Measurements from ENCODE around the gene DMRTC1B. TPM values are rescaled to one million over a fixed set of nuclear protein-coding genes. Genes with fewer than 3 reads are reported as not detected.
"Not testable (repeated sequence)": the region's sequence is repeated elsewhere in the genome, so short reads cannot be mapped to it uniquely, and the experiment has no call there.

The DMRTC1B gene
- not detected in 2 replicates for total RNA-seq

GRCh38 chrX:72776653-72777466 lies at the start of gene DMRTC1B:
DMRTC1B (plus strand) TSS chrX:72776890; CDS start chrX:72845136, 68,246 bp downstream.
- DNase-seq (ENCODE audit: low read depth, low spot score): not testable (repeated sequence)

GRCh38 chrX:72727846-72728245 lies 48.8 kb upstream of the DMRTC1B start:
- no peak for DNase-seq (ENCODE audit: low read depth, low spot score)

- DNase-seq (ENCODE audit: low read depth, low spot score): not testable (repeated sequence)
Measured at GRCh38 chrX:72733636-72734035, 43.1 kb upstream of the DMRTC1B start.

DNA sequence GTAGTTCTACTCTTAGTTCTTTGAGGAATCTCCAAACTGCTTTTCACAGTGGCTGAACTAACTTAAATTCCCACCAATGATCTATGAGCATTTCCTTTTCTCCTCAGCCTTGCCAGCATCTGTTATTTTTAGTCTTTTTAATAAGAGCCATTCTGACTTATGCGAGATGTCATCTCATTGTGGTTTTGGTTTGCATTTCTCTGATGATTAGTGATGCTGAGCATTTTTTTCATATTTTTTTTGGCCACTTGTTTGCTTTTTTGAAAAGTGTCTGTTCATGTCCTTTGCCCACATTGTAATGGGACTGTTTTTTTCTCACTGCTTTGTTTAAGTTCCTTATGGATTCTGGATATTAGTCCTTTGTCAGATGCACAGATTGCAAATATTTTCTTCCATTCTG lies 41.1 kb upstream of the DMRTC1B start:
- DNase-seq (ENCODE audit: low read depth, low spot score): no peak

DNA sequence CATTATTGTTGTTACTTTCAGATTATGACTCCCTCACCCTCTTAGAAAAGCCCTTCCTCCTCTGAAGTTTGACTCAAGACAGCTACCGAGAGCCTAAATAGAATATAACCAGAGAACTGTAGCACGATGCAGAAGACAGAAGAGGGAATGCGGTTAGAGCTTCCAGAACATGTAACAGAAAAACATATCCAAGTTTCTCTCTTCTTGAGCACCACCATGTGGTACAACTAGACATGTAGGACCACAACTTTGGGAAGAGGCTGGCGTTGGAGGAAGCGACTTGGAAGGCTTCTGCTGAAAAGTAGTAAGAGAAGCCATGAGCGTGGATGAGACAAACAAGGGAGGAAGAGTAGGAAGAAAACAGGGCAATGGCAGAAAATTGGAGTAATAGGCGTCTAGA lies 31.1 kb upstream of the DMRTC1B start:
- not testable (repeated sequence) for DNase-seq (ENCODE audit: low read depth, low spot score)

DNA sequence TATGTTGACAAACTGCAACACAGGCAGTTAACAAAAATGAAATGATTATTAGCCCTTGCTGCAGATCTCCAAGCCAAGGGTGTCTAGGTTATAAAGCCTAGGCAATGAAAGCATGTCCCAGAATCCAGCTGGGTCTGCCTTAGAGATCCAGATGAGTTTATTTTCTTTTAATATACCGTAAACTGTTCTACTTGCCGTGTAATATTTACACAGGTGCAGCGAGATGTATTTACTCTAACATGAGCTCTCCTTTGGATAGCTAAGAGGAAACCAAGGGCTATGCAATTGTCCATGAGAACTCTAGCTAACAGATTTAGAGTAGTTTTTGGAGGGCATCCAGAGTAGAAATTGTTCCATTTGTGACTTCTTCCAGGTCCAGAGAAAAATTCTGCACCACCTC lies 28.1 kb upstream of the DMRTC1B start:
- not testable (repeated sequence) for DNase-seq (ENCODE audit: low read depth, low spot score)

DNA sequence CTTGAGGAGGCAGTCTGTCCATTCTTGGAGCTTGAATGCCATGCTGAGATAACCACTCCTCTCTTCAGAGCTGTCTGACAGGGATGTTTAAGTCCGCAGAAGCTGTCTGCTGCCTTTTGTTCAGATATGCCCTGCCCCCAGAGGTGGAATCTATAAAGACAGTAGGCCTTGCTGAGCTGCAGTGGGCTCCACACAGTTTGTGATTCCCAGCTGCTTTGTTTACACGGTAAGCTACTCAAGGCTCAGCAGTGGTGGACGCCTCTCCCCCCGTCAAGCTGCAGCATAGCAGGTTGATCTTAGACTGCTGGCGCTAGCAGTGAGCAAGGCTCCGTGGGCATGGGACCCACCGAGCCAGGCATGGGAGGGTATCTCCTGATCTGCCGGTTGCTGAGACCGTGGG lies 16.2 kb upstream of the DMRTC1B start:
- not testable (repeated sequence) for DNase-seq (ENCODE audit: low read depth, low spot score)

GRCh38 chrX:72777467-72777790 lies 739 bp downstream of the DMRTC1B start:
- not testable (repeated sequence) for DNase-seq (ENCODE audit: low read depth, low spot score)

DNA sequence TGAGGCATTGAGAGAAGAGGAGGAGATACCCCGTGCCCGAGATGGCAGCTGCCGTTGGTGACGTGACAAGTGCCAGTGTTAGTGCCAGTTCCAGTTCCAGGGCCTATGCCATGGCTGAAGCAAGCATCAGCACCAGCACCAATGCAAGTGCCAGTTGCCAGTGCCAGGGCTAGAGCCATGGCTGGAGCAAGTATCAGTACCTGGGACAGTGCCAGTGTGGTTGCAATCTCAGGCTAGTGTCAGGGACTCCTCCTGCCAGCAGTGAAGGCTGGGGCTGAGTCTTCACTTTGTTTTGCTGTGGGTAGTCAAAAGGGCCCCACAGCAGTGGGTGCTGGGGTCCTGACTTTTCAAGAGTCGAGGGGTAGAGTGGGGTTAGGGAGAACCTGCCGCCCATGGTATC lies 1.5 kb downstream of the DMRTC1B start:
- not testable (repeated sequence) for DNase-seq (ENCODE audit: low read depth, low spot score)

- not testable (repeated sequence) for DNase-seq (ENCODE audit: low read depth, low spot score)
Measured at GRCh38 chrX:72782560-72782959, 5.9 kb downstream of the DMRTC1B start, which contains the start of gene FAM236B. FAM236B (minus strand) TSS chrX:72782660; CDS start chrX:72782560, 100 bp downstream.

DNA sequence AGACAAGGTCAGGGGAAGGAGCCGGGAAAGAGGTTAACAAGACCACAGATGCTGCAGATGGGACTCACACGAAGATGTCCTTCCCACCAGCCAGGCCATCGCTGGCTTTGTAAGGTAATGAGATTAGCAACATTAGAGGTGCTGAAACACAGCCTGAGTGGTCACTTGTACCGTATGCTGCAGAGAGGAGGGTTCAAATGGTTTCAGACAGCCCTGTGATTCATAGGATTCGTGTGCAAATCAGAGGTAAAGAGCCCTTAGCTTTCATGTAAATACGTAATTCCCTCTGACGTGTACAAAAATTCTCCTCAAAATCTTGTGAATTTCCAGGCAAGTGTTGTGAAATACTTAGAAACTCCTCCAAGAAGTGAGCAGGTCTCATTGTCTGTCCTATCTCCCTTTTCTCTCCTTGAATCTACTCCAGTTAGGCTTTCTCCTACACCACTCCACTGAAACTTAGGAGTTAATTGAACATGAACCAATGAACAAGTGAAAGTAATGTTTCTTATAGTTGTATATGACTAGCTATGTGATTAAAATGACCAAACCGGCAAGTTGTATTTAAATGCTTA lies 6.8 kb downstream of the DMRTC1B start:
- not testable (repeated sequence) for DNase-seq (ENCODE audit: low read depth, low spot score)

GRCh38 chrX:72783964-72784363 lies 7.3 kb downstream of the DMRTC1B start:
- DNase-seq (ENCODE audit: low read depth, low spot score): not testable (repeated sequence)

GRCh38 chrX:72788142-72788541 lies 11.5 kb downstream of the DMRTC1B start:
- DNase-seq (ENCODE audit: low read depth, low spot score): not testable (repeated sequence)

DNA sequence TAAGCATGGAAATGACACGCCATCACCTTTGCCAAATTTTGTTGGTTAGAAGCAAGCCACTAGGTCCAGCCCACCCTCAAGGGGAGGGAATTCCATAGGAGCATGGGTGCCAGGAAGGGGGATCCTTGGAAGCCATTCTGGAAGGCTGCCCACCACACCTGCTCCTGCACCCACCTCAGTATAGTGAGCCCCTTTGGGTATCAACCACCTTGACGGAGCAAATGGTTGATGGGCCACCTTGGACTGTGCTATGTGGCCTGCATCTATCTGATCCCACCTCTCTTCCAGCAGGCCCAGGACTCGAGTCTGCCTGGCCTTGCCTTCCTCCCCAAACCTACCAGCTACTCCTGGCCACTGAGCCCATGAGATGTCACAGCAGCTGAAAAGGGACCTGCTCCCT lies 13.7 kb downstream of the DMRTC1B start:
- not testable (repeated sequence) for DNase-seq (ENCODE audit: low read depth, low spot score)

GRCh38 chrX:72808110-72808509 lies 31.4 kb downstream of the DMRTC1B start, which contains the start of gene FAM236D:
FAM236D (minus strand) TSS chrX:72808210; CDS start chrX:72808110, 100 bp downstream.
- DNase-seq (ENCODE audit: low read depth, low spot score): not testable (repeated sequence)

GRCh38 chrX:72830701-72831100 lies 54.0 kb downstream of the DMRTC1B start:
- DNase-seq (ENCODE audit: low read depth, low spot score): not testable (repeated sequence)

DNA sequence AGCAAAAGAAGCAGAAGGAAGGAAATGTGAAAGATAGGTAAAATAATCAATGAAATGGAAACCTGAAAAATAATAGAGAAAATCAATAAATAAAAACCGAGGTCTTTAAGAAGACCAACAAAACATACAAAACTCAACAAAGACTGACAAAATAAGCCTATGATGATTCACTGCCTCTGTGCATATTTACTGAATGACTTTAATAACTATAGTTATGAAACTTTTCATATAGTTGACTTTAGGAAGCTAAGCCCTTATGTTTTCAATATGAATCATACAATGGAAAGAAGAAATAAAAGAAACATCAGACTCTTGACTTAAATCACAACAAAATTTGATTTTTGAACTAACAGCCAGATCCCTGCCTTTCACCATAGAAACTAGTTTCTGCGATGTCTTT lies 60.8 kb downstream of the DMRTC1B start:
- not testable (repeated sequence) for DNase-seq (ENCODE audit: low read depth, low spot score)

DNA sequence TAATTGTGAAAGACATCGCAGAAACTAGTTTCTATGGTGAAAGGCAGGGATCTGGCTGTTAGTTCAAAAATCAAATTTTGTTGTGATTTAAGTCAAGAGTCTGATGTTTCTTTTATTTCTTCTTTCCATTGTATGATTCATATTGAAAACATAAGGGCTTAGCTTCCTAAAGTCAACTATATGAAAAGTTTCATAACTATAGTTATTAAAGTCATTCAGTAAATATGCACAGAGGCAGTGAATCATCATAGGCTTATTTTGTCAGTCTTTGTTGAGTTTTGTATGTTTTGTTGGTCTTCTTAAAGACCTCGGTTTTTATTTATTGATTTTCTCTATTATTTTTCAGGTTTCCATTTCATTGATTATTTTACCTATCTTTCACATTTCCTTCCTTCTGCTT lies 106.2 kb downstream of the DMRTC1B start:
- DNase-seq (ENCODE audit: low read depth, low spot score): not testable (repeated sequence)

DNA sequence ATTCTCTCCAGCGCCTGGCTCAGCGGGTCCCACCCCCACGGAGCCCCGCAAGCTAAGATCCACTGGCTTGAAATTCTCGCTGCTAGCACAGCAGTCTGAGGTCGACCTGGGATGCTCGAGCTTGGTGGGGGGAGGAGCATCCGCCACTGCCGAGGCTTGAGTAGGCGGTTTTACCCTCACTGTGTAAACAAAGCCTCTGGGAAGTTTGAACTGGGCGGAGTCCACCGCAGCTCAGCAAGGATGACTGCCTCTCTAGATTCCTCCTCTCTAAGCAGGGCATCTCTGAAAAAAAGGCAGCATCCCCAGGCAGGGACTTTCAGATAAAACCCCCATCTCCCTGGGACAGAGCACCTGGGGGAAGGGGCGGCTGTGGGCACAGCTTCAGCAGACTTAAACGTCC lies 113.0 kb downstream of the DMRTC1B start:
- not testable (repeated sequence) for DNase-seq (ENCODE audit: low read depth, low spot score)
